ENCODE measurements around the gene TRIM63. TPM values are rescaled to one million over a fixed set of nuclear protein-coding genes. Genes with fewer than 3 reads are reported as not detected.

Gene TRIM63
- total RNA-seq, 1 experiment from 2014 or later, result not detected

GRCh38 chr1:26016258-26016952, 51.0 kb downstream of the TRIM63 start:
- TF ChIP-seq EZH2 (IDR thresholded peaks at IDR 0.05; ENCODE audit: low read depth), result no peak
- TF ChIP-seq, protein P1, sequence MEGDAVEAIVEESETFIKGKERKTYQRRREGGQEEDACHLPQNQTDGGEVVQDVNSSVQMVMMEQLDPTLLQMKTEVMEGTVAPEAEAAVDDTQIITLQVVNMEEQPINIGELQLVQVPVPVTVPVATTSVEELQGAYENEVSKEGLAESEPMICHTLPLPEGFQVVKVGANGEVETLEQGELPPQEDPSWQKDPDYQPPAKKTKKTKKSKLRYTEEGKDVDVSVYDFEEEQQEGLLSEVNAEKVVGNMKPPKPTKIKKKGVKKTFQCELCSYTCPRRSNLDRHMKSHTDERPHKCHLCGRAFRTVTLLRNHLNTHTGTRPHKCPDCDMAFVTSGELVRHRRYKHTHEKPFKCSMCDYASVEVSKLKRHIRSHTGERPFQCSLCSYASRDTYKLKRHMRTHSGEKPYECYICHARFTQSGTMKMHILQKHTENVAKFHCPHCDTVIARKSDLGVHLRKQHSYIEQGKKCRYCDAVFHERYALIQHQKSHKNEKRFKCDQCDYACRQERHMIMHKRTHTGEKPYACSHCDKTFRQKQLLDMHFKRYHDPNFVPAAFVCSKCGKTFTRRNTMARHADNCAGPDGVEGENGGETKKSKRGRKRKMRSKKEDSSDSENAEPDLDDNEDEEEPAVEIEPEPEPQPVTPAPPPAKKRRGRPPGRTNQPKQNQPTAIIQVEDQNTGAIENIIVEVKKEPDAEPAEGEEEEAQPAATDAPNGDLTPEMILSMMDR (conservative IDR thresholded peaks at IDR 0.05), result no peak
- Histone ChIP-seq H3K79me2 (ENCODE audit: low read depth) (no peaks in the 10 kb centered on the region), H3K4me2 (no peak overlapping the region), H3K27ac (no peak overlapping the region), H3K4me3 (no peak overlapping the region), H3K27me3 (ENCODE audit: insufficient read depth, low read depth) (no peaks in the 10 kb centered on the region), H2AFZ (no peak overlapping the region), H3K9me3 (ENCODE audit: insufficient read depth, low read depth) (no peaks in the 10 kb centered on the region), H3K36me3 (ENCODE audit: low read depth) (no peaks in the 10 kb centered on the region), H3K4me1 (replicated peaks; ENCODE audit: insufficient read depth) (peaks cover 9% of the 10 kb centered on the region; the same call in 1 of the 2 replicates), H3F3A (ENCODE audit: insufficient read depth, low read depth) (no peaks in the 10 kb centered on the region), H4K20me1 (ENCODE audit: insufficient read depth) (no peaks in the 10 kb centered on the region), H3K9me2 (ENCODE audit: insufficient read depth) (no peaks in the 10 kb centered on the region)
- BruUV-seq (replicated peaks), result no TSS peak
- CTCF ChIA-PET, result interaction anchor here (0.6 kb wide), 1 partner anchor 19 kb away, joined by 3 read pairs; the partner anchor contains the start of gene PAFAH2
- DNase-seq, result no peak
- intact Hi-C loops (cut with micrococcal nuclease; ENCODE audit: unreplicated experiment), result no loop called here
- POLR2A ChIA-PET (ENCODE audit: unreplicated experiment), result interaction anchor here (0.6 kb wide), 1 partner anchor 144 kb away, joined by 7 read pairs; no protein-coding TSS in a partner anchor

DNA sequence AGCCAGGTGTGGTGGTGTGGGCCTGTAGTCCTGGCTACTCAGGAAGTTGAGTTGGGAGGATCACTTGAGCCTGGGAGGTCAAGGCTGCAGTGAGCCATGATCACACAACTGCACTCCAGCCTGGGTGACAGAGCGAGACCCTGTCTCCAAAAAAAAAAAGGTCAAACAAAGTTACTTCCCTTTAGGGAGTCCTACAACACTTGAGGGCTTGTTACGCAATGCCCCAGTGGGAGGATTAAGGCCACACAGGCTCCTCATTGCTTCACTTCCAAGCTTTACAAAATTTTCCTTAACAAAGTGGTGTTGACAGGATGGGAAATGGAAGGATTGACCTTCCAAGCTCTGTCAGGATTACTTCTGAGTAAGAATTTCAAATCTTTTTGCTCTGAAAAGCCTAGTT, 52.1 kb downstream of the TRIM63 start:
- POLR2A ChIA-PET (ENCODE audit: unreplicated experiment), result no interaction called here
- Histone ChIP-seq H3K4me1 (replicated peaks; ENCODE audit: insufficient read depth) (peaks cover 9% of the 10 kb centered on the region; the same call in 1 of the 2 replicates), H3K4me3 (no peak overlapping the region), H3K27ac (no peak overlapping the region), H3K27me3 (ENCODE audit: insufficient read depth, low read depth) (no peaks in the 10 kb centered on the region), H2AFZ (no peak overlapping the region), H4K20me1 (ENCODE audit: insufficient read depth) (no peaks in the 10 kb centered on the region), H3K9me3 (ENCODE audit: insufficient read depth, low read depth) (no peaks in the 10 kb centered on the region), H3K9me2 (ENCODE audit: insufficient read depth) (no peaks in the 10 kb centered on the region), H3K36me3 (ENCODE audit: low read depth) (no peaks in the 10 kb centered on the region), H3F3A (ENCODE audit: insufficient read depth, low read depth) (no peaks in the 10 kb centered on the region), H3K79me2 (ENCODE audit: low read depth) (no peaks in the 10 kb centered on the region), H3K4me2 (0 out of 2 replicates have a peak overlapping the region, but pooled peaks have one; percentile 2)
- TF ChIP-seq EZH2 (IDR thresholded peaks at IDR 0.05; ENCODE audit: low read depth), result no peak
- TF ChIP-seq, protein P1 (conservative IDR thresholded peaks at IDR 0.05), result no peak
- CTCF ChIA-PET, result no interaction called here
- intact Hi-C loops (cut with micrococcal nuclease; ENCODE audit: unreplicated experiment), result no loop called here
- no TSS peak for BruUV-seq (replicated peaks)
- peak in 1 of 2 experiments; percentile 67 for DNase-seq

DNA sequence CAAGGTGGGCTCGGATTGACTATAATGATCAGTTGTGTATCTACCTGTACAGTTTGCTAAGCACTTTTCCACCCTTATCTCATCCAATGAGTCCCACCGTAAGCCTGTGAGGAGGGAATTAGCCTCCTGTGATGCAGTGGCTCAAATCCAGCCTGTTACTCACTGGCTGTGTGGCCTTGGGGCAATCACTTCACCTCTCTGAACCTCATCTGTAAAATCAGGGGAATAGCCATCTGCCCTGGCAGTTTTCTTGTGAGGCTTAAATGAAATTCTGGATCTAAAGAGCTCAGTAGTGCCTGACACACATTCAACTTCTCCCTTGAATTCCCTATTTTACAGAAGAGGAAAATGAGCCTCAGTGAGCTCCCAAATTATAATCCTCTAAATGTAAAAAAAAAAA, 53.3 kb downstream of the TRIM63 start:
- DNase-seq, result no peak

More for the DNA sequence above, 53.3 kb downstream of the TRIM63 start:
- Histone ChIP-seq H3F3A (ENCODE audit: insufficient read depth, low read depth) (no peaks in the 10 kb centered on the region), H3K36me3 (ENCODE audit: low read depth) (no peaks in the 10 kb centered on the region), H3K9me2 (ENCODE audit: insufficient read depth) (no peaks in the 10 kb centered on the region), H4K20me1 (ENCODE audit: insufficient read depth) (no peaks in the 10 kb centered on the region), H2AFZ (no peak overlapping the region), H3K79me2 (ENCODE audit: low read depth) (no peaks in the 10 kb centered on the region), H3K27me3 (ENCODE audit: insufficient read depth, low read depth) (no peaks in the 10 kb centered on the region), H3K4me3 (no peak overlapping the region), H3K27ac (no peak overlapping the region), H3K4me1 (replicated peaks; ENCODE audit: insufficient read depth) (no peaks in the 10 kb centered on the region), H3K9me3 (ENCODE audit: insufficient read depth, low read depth) (no peaks in the 10 kb centered on the region), H3K4me2 (no peak overlapping the region)
- intact Hi-C loops (cut with micrococcal nuclease; ENCODE audit: unreplicated experiment), result no loop called here
- ChIA-PET POLR2A (ENCODE audit: unreplicated experiment) (no interaction called here), CTCF (interaction anchor here (0.6 kb wide), 1 partner anchor 406 kb away, joined by 4 read pairs; no protein-coding TSS in a partner anchor)
- TF ChIP-seq, protein P1 (conservative IDR thresholded peaks at IDR 0.05), result no peak
- TF ChIP-seq EZH2 (IDR thresholded peaks at IDR 0.05; ENCODE audit: low read depth), result no peak
- BruUV-seq (replicated peaks), result no TSS peak

Measured in PC-9 (cell line).